Gastroesophageal sphincter (tissue), 3 donors: Measurements from ENCODE around the gene EVL.

Experiments used
- CTCF ChIP-seq, 4 experiments: fragments of 200-600 bp in 2 of 4; fragments of 450-650 bp in 2 of 4; sonication (generic) in 1 of 4; IDR thresholded peaks; one replicate each; pipeline ENCODE4 v1.5.1; 2017 to 2019; ENCODE audit warnings: antibody characterized with exemption in 4 of 4, mild to moderate bottlenecking in 2 of 4, moderate library complexity in 2 of 4
- EP300 ChIP-seq: sonication (generic); formaldehyde crosslinking; IDR thresholded peaks from one replicate; pipeline ENCODE4 v1.6.1; 2017; ENCODE audit warnings: antibody characterized with exemption, mild to moderate bottlenecking
- POLR2A ChIP-seq, 2 donors: fragments of 450-650 bp; IDR thresholded peaks; one replicate each; pipeline ENCODE4 v1.6.1; 2017; ENCODE audit warnings: antibody characterized with exemption in 2 of 2, mild to moderate bottlenecking in 2 of 2, moderate library complexity in 1 of 2
- POLR2AphosphoS5 ChIP-seq: sonication (generic); formaldehyde crosslinking; IDR thresholded peaks from one replicate; pipeline ENCODE4 v1.6.1; 2017; ENCODE audit warnings: antibody characterized with exemption

- no peak for TF ChIP-seq EP300
- no peak for TF ChIP-seq CTCF (IDR thresholded peaks at IDR 0.05)
- TF ChIP-seq POLR2A (IDR thresholded peaks at IDR 0.05), result no peak
- TF ChIP-seq POLR2AphosphoS5, result no peak
These were observed 2.6 kb upstream of the EVL start for GRCh38 chr14:100062590-100062989.
